GM21723 (cell line): ENCODE results near the gene KIAA1143.

ENCODE experiments used
- ATAC-seq: cut with Tn5 transposase; IDR thresholded peaks from one replicate; pipeline ENCODE4 v1.9.1; 2021; ENCODE audit warnings: mild to moderate bottlenecking, moderate library complexity; ENCODE audit not compliant: unreplicated experiment

Gene KIAA1143

GRCh38 chr3:44761424-44762169, at the start of gene KIAA1143, which contains the start of gene KIF15:
Gene KIAA1143, minus strand, starts transcription at chr3:44761619. Its CDS starts 17 bp downstream, at chr3:44761602.
Gene KIF15, plus strand, starts transcription at chr3:44761794. Its CDS starts 72 bp downstream, at chr3:44761866.
- ATAC-seq = peak; percentile 86

- no peak for ATAC-seq
Observed at GRCh38 chr3:44805960-44806359, 44.5 kb upstream of the KIAA1143 start.

GRCh38 chr3:44803298-44803697, 41.9 kb upstream of the KIAA1143 start:
- ATAC-seq = no peak

- no peak for ATAC-seq
Observed at GRCh38 chr3:44802011-44802410, 40.6 kb upstream of the KIAA1143 start.

- no peak for ATAC-seq
Observed at GRCh38 chr3:44795197-44795596, 33.8 kb upstream of the KIAA1143 start.

GRCh38 chr3:44782891-44783290, 21.5 kb upstream of the KIAA1143 start:
- no peak for ATAC-seq

GRCh38 chr3:44772099-44772442, 10.7 kb upstream of the KIAA1143 start:
- ATAC-seq = no peak

- ATAC-seq = no peak
Observed at GRCh38 chr3:44771424-44772098, 10.1 kb upstream of the KIAA1143 start.

GRCh38 chr3:44764248-44764647, 2.8 kb upstream of the KIAA1143 start:
- ATAC-seq = no peak

GRCh38 chr3:44762690-44763089, 1.3 kb upstream of the KIAA1143 start:
- no peak for ATAC-seq

GRCh38 chr3:44762170-44762677, 805 bp upstream of the KIAA1143 start:
- peak; percentile 12 for ATAC-seq

- no peak for ATAC-seq
Observed at GRCh38 chr3:44761101-44761423, 357 bp downstream of the KIAA1143 start.

GRCh38 chr3:44734646-44735168, 26.7 kb downstream of the KIAA1143 start:
- no peak for ATAC-seq

- peak; percentile 78 for ATAC-seq
Observed at GRCh38 chr3:44729384-44729910, 32.0 kb downstream of the KIAA1143 start, which contains the start of gene ZNF501. Gene ZNF501, plus strand, starts transcription at chr3:44729635. Its CDS starts 4,787 bp downstream, at chr3:44734422.

- no peak for ATAC-seq
Observed at GRCh38 chr3:44722103-44722401, 39.4 kb downstream of the KIAA1143 start.

- no peak for ATAC-seq
Observed at GRCh38 chr3:44721231-44722102, 40.0 kb downstream of the KIAA1143 start.

- ATAC-seq = no peak
Observed at GRCh38 chr3:44712455-44713075, 48.9 kb downstream of the KIAA1143 start, which contains the start of gene ZNF502. Gene ZNF502, plus strand, starts transcription at chr3:44712660. Its CDS starts 7,602 bp downstream, at chr3:44720262.
